Smooth muscle cell of the umbilical artery (primary cell): Measurements from ENCODE around the gene COPZ1. TPM values are rescaled to one million over a fixed set of nuclear protein-coding genes. Genes with fewer than 3 reads are reported as not detected.

Experiments
- total RNA-seq: library from RNA; depleted of rRNA; stranded (reverse); fragments of >200 nt; gene quantifications from 2 replicates; pipeline ENCODE4 v1.2.3, GENCODE V29; 2014

Gene COPZ1, protein sequence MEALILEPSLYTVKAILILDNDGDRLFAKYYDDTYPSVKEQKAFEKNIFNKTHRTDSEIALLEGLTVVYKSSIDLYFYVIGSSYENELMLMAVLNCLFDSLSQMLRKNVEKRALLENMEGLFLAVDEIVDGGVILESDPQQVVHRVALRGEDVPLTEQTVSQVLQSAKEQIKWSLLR
- total RNA-seq: 165 and 197 TPM in 2 replicates

DNA sequence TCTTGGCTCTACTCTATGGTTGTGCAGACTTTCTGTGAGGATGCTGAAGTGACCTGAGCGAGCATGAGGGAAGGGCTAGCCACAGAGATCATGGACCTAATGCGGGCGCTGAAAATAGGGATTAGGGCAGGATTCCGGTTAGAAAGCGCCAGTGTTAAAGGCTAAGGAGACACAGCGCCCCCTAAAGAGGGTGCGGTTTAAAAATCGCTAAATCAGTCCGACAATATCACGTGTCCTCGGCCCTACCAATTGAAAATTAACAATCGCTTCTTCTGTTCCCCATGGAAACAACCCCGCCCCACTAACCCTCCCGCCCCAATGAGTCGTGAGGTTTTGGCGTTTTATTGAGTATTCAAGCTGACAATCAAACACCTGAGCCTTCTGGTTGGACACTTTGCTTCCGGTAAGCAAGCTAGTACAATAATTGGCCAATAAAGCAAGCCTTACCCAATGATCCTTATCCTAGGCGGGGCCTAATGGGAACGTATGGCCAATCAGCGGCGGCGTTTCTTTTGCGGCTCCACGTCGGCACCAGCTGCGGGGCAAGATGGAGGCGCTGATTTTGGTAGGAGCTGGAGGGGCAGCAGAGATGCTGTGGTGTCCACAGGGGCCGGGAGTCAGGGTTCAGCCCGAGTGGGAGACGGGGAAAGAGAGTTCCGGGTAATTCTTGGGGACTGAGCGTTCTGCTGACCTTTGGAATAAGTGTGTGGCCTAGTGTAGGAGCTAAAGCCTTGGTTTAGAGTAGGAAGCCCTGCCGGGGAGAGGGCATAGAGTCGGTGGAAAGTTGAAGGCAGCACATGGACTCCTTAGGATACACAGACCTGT lies at the start of gene COPZ1:
COPZ1 (plus strand) TSS at position 515 of the 825 bp plus-strand sequence; CDS start at position 548, 33 bp downstream.

DNA sequence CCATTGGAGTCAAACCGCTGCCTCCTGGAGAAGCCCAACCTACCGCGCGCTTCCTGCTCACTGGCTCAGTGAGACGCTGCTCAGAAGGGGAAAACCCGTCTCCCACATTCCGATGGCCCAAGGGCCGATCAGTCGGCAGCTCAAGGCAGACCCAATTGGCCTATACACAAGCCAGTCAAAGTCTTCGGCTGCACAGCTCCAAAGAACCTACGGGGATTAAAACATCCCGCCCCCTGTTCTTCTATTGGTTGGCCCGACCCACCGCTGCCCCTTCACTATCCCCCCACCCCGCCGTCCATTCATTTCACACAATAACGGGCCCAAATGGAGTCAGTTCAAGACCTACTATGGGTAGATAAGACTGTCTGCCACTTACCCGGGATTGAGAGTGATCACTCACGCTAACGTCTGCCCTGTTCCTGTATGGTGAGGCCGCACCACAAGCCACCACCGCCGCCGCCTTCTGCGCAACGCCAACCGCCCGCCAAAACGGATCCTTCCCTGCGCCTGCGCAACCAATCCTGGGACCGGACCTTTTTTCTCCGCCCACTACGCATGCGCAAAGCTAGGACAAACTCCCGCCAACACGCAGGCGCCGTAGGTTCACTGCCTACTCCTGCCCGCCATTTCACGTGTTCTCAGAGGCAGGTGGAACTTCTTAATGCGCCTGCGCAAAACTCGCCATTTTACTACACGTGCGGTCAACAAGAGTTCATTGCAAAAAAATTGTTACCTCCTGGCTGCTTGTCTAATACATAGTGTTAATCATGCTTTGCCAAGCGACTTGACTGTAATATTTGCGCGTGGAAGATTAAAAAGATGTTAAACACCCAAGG lies 45.1 kb upstream of the COPZ1 start, which contains the start of gene CBX5:
CBX5 (minus strand) TSS at position 491 of the 836 bp plus-strand sequence. CDS start 22,472 bp downstream, outside the sequence.

DNA sequence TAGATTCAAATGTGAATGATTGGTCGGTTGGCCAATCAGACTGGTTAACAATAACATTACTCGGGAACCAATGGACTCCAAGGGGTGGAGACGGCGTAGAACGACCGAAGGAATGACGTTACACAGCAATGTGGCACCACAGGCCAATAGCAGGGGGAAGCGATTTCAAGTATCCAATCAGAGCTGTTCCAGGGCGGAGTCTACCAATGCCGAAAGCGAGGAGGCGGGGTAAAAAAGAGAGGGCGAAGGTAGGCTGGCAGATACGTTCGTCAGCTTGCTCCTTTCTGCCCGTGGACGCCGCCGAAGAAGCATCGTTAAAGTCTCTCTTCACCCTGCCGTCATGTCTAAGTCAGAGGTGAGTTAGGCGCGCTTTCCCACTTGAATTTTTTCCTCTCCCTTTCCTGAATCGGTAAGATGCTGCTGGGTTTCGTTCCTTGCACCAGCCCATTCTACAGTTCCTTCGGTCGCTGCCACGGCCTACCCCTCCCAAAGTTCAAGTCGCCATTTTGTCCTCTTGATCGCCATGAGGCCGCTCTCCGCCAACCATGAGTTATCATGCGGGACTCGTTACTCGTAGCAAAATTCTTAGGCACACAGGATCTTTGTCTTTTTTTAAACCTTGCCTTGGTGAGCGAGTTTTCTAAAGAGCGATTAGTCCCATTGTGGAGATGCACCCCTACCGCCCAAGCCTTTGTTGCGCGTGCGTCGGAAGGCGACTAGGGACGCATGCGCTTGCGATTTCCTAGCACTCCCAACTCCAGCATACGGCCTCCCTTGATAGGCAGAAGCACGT lies 44.3 kb upstream of the COPZ1 start, which contains the start of gene HNRNPA1:
HNRNPA1 (plus strand) TSS at position 259 of the 793 bp plus-strand sequence; CDS start at position 341, 82 bp downstream.

DNA sequence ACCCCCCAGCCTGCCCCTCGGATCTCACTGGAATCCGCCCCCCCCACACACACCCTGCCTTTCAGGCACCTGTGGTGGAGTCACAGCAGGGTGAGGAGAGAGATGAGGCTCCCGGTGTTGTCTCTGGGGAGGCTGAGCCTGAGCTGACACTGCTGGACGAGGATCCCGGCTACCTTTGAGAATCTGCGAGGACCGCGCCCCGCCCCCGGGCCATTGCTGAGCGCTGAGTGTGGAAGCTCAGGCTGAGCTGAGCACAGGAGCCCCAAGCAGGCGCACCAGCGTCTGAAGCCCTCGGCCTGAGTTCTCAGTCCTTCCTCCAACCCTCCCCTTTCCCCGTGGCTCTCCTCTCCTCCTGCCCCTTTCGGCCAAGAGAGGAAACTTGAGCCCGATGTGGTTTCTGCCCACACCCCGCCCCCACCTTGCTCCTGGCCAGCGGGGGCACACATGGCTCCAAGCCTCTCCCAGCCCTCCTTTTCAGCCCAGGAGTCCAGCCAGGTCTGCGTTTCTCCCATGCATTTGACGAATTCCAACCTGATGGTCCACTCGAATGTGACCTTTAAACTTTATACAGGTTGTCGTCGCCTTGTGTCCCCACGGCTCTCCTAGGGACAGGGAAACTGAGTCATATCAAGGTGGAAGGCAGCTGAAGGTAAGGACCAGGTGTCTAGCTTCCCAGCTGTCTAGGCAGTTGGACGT lies 24.1 kb upstream of the COPZ1 start, which contains the start of gene NFE2:
NFE2 (minus strand) TSS at position 284 of the 696 bp plus-strand sequence. CDS start 5,767 bp downstream, outside the sequence.

DNA sequence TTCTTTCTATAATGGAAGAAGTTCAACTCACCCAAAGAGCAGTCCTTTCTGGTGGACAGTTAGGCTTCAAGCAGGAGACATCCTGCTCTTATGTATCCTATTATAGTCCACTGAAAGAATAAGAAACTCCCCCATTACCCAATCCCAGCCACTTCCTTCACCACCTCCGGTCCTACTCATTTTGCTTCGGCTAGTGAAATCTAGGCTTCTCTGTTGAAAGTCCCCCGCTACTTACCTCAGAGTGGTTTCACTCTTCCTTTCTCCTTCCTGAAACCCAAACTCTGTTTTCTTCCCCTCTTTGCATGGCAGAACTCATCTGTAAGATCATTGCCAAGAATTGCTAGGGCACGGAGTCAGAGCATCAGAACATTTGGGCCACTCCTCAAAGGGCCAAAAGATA lies 39.5 kb downstream of the COPZ1 start, which contains the start of gene GPR84:
GPR84 (minus strand) TSS at position 74 of the 400 bp plus-strand sequence. CDS start 635 bp downstream, outside the sequence.

DNA sequence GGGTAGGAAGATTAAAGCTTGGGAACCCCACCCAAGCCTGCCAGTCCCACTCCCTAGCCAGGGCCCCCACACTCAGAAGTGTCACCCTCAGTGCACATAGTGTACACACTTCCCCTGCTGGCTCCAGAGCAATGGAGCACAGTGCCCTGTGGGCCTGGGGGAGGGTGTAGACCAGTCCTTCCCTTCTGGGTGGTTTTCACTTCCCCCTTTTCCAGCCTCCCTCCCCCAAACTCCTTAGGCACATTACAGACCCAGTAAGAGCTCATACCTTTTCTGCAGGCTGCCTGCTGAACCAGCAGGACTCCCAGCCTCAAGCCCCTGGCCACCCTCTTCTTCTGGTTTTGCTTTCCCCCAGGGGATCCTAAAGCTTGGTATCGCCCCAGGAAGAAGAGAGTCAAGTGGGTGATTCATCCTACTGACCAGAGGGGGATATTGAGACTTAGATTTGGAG lies 59.7 kb downstream of the COPZ1 start, which contains the start of gene ZNF385A:
ZNF385A (minus strand) TSS at position 143 of the 451 bp plus-strand sequence. CDS start 219 bp downstream, outside the sequence.

Other genes with a start within 250 kb of the COPZ1 start
- 21.7 and 31.8 TPM in 2 replicates for gene SMUG1, start 136.1 kb upstream of the COPZ1 start, total RNA-seq
- 26.7 and 60.2 TPM in 2 replicates for gene CBX5, start 45.0 kb upstream of the COPZ1 start, total RNA-seq
- 214 and 225 TPM in 2 replicates for gene HNRNPA1, start 44.4 kb upstream of the COPZ1 start, total RNA-seq
- not detected in 2 replicates for gene NFE2, start 24.1 kb upstream of the COPZ1 start, total RNA-seq
- gene GPR84, start 39.4 kb downstream of the COPZ1 start, total RNA-seq: 0.05 TPM in 1 of 2 replicates, not detected in the other
- 1.5 and 2.6 TPM in 2 replicates for gene ZNF385A, start 59.6 kb downstream of the COPZ1 start, total RNA-seq
- 496 and 868 TPM in 2 replicates for gene ITGA5, start 94.1 kb downstream of the COPZ1 start, total RNA-seq
- not detected in 2 replicates for gene GTSF1, start 148.5 kb downstream of the COPZ1 start, total RNA-seq
- not detected in 2 replicates for gene NCKAP1L, start 172.6 kb downstream of the COPZ1 start, total RNA-seq
- not detected in 2 replicates for gene PDE1B, start 224.5 kb downstream of the COPZ1 start, total RNA-seq